EH (cell line): Measurements from ENCODE around the gene PROM1.

Source experiments
- DNase-seq: peaks from one replicate; pipeline ENCODE4 v3.0.0-alpha.2; 2015; ENCODE audit warnings: low read depth

Gene PROM1

DNA sequence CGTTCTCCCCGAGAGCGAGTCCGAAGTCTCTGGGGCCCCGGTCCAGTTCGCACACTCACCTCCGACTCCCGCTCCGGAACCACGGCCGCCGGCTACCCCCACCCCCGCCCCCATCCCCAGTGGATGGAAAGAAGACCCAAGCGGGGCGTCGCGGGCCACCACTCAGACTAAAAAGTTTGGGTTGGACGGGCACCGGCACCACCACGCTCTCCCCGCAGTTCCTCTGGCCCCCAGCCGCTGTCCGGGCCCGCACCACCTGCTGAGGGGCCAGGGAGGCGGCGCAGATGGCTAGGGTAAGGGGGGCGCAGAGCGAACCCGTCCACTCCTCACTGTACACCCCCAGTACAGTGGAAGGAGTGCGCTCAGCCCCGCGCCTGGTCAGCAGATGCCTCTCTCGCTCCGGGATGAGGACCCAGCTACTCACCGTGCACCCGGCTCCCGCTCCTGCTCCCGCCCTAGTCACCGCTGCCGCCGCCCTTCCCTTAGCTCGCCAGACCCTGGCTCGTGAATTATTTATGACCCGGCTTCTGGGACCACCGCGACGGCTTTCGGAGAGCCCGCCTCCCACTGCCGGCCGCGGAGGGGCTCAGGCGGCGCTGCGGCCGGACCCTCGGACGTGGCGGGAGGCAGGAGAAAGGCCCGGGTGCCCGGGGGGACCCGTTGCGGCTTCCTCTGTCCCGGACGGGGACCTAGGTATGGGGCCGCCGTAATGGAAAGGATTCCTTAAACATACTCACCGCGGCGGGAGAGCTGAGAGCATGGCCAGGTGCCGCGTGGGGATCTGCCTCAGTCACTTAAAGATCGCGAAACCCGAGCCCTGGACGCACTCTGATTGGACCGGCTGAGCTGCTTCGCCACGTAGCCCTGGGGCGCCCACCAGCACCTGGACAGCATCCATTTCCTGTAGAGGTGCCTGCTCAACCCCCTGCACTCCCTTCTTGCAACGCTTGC, at the start of gene PROM1:
TSS of gene PROM1 (minus strand) at position 783 of the 951 bp plus-strand sequence. CDS start 8,117 bp downstream, outside the sequence.
- no peak for DNase-seq

GRCh38 chr4:16133406-16133805, 49.6 kb upstream of the PROM1 start:
- no peak for DNase-seq

DNA sequence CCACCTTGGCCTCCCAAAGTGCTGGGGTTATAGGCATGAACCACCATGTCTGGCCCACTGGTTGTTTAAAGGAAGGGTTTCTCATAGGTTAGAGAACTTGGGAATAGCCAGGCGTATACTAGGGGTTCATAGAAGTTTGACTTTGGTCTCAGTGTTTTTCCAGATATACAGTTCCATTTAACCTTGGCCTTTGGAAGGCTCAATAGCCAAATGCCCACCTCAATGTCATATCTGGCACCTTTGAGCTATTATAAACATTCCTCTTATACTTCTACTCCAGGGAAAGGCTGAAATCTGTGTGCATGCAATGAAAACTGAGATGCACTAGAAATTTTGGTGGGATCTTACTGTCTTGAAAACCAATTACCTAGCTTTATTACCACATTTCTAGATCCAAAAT, 47.5 kb upstream of the PROM1 start:
- no peak for DNase-seq

- DNase-seq = no peak
Measured at GRCh38 chr4:16129336-16129735, 45.5 kb upstream of the PROM1 start.

- DNase-seq = no peak
Measured at GRCh38 chr4:16126714-16127113, 42.9 kb upstream of the PROM1 start.

DNA sequence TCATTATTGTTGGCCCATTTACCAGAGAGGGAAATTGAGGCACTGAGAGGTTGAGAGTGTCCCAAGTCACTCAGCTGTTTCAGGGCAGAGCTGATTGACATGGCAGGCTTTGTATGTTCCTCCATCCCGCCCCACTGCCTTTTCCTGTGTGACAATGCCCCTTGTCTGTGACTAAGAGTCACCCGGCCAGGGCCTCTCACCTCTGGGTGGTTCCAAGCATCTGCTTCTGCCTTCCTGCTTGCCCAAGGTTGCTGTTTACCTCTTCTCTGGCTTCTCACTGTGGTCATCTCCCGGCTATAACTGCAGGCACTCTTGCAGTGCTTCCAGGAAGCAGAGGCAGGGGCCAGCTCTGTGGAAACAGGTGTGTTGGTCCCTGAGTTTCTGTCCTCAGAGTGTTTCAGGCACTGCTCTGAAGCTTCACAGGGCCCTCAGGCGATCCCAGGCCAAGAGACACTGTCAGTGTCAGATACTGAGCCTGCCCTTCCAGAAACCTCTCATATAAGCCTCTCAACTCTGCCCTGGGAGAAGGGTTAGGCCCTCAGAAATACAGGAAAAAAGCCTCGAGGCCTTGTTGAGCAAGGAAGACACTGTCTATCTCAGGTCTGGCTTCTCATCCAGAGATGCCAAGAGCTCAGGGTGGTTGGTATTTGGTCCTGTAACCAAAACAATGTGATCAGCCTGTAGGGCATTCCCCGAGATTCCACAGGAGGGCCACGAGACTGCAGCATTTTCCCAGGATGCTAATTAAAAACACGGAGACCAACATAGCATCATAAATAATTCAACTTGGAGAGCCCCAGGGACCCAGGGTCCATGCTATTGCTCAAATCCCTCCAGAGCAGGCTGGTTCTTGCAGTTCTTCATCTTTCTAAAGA, 42.0 kb upstream of the PROM1 start:
- DNase-seq = peak; percentile 6

DNA sequence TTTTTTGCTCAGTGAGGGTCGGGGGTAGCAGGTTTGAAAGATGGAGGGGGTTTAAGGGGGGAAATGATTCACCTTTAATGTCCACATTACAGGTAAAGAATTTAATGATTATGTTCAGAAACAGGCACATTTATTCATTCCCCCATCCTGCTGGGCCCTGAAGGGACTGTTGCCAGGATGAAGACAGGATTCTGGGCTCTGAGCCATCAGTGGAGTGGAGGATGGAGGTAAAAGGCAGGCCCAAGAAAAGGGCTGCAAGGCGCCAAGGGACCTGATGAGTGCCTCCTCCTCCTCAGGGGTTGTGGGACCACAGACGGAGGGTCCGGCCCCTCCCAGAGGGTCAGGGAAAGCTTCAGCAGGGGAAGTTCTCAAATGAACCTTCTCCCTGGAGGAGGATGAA, 40.4 kb upstream of the PROM1 start:
- no peak for DNase-seq

DNA sequence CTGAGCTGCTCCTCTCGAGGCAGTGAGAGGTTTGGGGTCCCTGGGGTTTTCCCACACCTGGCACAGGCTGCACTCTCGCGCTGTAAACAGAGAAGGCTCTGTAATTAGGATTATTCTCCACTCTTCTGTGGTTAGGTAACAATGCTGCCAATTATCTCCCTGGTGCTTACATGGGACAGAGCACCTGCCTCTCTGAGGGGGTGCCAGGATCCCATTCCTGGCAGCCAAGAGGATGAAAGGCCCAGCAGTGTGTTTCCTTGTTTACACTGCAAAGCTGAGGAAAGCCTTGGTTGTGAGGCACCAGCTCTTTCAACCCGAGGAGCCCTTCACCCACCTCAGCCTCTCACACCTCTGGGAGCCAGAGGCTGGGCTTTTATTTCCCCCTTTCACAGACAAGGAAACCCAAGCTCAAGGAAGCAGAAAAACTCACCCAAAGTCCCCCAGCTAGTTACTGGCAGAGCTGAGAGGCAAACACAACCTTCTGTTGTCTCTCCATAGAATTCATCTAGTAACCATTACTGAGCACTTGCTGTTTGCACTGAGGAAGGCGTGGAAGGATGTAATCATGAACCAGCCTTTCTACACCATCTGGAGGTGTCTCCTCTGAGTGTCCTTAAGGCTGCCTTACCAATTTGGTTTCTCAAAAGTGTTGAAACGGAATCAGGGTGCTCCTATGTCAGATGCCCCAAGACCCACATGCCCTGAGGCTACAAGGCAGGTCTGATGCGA, 39.7 kb upstream of the PROM1 start:
- DNase-seq = no peak

DNA sequence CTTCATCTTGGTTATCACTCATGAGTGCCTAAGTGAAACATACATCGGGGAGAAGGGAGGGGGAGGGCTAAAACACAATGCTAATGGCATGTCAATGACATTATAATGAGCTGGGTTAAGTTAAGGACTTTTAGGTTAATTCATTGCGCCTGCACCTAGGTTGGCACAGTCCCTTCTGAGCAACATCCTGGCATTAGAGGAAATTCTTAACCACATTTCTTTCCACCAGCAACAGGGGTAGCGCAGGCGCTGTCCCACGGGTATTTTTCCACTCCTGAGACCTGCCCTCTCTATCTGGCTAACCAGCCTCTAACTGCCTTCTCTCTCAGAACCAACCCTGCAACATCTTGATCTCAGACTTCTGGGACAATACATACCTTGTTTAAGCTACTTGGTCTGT, 39.0 kb upstream of the PROM1 start:
- no peak for DNase-seq

GRCh38 chr4:16122308-16122711, 38.5 kb upstream of the PROM1 start:
- DNase-seq = no peak

DNA sequence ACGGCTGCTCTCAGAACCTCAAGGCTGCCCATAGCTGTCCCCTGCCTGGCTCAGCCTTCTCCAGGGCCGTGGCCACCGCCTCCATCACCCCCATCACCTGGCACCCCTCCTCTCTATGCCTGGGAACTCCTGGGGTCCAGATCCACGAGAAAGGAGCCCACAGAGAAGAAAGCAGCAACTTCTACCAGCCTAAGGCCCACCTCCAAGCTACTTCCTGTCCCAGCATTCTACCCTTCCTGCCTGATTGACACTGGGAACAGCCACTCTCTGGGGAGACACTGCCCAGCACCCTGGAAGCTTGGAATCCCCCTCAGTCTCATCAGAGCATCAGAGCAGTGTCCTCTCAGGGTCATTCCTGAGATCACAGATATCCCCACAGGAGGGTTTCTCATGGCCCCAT, 36.9 kb upstream of the PROM1 start:
- peak; percentile 19 for DNase-seq

GRCh38 chr4:16119981-16120380, 36.2 kb upstream of the PROM1 start:
- no peak for DNase-seq

DNA sequence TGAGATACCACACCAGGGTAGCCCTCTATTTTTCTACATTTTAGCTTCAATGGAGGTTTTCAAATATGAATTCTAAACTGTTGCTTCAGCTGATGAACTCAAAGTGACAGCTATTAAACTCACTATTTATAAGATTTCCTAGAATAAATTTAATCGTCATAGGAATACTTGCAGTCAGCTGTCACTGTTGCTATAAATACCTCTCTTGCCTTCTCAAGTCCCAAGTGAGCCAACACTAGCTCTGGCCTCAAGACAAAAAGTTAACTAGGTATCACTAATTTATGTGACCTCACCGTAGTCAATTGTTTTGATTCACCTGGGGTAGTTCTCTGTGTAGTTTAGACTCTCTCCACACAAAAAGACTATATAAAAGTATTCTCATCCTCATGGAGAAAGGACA, 34.3 kb upstream of the PROM1 start:
- DNase-seq = no peak

- DNase-seq = no peak
Measured at GRCh38 chr4:16117164-16117563, 33.3 kb upstream of the PROM1 start.

- no peak for DNase-seq
Measured at GRCh38 chr4:16116493-16116990, 32.7 kb upstream of the PROM1 start.

DNA sequence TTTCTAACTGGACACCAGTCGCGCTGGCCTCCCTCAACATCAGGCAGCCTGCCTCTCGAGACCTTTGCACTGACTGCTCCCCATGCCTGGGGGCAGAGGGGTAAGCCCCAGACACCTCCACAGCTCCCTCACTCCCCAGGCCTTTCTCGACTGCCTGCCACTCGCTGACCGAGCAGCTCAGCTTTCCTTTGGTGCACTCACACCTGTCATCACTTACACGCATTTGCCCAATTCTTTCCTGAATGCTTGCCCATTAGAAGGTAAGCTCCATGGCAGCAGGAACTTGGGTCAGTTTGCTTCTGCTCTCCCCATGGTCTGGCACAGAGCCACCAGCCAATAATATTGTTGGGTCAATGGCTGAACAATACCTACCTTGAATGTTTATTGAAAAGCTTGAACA, 32.2 kb upstream of the PROM1 start:
- no peak for DNase-seq

- no peak for DNase-seq
Measured at GRCh38 chr4:16114546-16114945, 30.7 kb upstream of the PROM1 start.

DNA sequence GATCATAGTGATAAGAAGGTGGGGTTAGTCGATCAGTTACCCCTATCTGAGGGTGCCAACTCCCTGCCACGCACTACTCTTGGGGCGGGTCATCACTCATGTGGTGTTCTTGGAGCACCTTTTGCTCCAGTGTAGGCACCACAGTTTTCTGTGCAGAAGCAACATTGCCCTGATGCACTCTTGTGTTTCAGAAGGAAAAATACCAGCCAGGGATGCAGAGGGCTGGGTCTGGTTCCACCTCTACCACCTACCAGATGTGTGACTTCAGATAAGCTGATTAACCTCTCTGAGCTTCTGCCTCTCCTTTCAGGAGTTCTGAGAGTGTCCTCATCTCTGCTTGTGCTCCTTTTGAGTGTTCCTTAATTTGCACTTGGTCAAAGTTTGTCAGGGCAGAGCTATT, 29.9 kb upstream of the PROM1 start:
- no peak for DNase-seq

DNA sequence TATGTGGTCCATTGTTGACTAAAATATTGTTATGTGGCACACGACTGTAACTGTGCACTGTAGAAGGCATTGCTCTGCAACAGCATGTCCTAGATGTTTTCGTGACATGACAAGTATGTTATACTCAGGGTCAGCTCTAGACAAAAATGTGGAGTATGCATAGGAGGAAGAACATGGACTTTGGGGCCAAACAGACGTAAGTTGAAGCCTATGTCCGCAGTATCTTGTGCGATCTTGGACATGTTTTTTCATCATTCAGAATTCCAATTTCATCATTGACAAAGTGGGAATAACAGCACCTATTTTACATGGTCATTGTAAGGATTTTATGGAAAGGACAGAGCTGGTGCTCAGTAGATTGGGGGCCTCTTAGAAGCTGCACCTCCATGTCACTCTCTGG, 27.7 kb upstream of the PROM1 start:
- DNase-seq = no peak

DNA sequence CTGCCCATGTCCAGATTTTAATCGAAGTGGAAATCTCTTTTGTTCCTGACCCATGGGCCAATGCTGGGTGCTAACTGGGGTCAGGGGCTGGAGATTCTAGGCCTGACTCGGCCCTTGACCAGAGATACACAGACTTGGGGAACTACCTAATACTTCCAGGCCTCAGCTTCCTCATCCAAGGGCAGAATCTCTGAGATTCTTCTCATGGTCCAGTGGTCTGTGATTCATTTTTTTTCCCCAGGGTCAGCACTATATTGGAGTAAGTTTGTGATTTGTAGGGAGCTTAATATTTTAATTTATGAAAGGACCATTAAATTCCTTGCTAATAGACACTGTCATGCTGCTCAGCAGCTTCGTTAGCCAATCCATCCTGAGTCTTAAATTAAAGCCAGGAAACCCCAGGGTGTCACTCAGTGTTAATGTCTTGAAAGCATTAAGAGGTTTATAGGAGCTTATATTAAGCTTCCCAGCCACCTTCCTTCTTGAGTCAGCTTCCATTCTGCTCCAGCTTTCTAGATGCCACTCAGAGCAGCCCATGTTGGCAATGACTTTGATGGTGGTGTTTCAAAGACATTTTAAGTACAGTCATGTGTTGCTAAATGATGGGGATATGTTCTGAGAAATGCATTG, 27.0 kb upstream of the PROM1 start:
- DNase-seq = no peak

DNA sequence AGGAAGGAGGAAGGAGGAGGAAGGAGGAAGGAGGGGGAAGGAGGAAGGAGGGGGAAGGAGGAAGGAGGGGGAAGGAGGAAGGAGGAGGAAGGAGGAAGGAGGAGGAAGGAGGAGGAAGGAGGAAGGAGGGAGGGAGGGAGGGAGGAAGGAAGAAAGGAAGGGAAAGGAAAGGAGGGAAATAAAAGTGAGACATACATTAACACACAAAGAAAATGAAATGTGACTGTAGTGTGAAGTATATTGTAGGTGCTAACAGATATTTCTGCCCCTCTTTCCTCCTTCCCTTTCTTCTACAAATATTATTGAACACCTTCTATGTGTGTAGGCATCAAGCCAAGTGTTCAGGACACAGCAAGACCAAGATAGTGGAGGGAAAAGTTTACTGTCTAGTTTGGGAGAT, 26.4 kb upstream of the PROM1 start:
- no peak for DNase-seq

GRCh38 chr4:16109256-16109655, 25.4 kb upstream of the PROM1 start:
- DNase-seq = no peak
